COLO829 (cell line): ENCODE results near the gene DNMT1.

Experiments
- DNase-seq: peaks from one replicate; pipeline ENCODE4 v3.0.0; 2012; ENCODE audit warnings: low spot score

The DNMT1 gene

DNA sequence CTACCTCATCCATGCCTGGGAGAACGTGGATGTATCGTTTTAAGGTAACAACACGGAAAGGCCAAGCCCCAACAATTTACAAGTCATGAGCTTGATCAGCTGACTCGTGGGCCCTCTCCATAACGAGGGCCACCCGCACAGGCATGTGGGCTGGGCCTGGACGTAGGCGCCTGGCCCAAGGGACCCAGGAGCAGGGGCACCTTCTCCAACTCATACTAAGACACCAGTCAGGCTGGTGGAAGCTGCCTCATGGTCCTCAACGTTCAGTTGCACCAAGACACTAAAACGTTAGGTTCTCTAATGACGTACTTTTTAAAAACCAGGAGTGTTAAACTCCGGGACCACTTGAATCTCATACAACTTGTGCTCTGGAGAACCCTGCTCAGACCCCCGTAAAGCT, 53.3 kb downstream of the DNMT1 start:
- no peak for DNase-seq

DNA sequence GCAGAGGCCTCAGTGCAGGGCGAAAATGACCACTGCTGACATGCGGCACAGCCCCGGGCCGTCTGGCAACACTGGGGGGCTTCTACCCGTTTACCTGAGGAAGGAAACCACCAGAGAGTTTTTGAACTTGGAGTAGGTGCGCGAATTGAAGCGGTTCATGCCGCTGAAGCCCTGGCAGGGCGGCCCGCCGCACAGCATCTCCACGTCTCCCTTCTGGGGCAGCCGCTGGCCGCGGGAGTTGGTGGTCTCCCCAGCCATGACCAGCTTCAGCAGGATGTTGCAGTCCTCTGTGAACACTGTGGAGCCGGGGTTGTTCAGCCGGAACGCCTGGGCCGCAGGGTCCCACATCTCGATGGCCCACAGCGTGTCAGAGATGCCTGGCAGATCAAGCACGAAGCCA, 54.8 kb downstream of the DNMT1 start:
- no peak for DNase-seq

DNA sequence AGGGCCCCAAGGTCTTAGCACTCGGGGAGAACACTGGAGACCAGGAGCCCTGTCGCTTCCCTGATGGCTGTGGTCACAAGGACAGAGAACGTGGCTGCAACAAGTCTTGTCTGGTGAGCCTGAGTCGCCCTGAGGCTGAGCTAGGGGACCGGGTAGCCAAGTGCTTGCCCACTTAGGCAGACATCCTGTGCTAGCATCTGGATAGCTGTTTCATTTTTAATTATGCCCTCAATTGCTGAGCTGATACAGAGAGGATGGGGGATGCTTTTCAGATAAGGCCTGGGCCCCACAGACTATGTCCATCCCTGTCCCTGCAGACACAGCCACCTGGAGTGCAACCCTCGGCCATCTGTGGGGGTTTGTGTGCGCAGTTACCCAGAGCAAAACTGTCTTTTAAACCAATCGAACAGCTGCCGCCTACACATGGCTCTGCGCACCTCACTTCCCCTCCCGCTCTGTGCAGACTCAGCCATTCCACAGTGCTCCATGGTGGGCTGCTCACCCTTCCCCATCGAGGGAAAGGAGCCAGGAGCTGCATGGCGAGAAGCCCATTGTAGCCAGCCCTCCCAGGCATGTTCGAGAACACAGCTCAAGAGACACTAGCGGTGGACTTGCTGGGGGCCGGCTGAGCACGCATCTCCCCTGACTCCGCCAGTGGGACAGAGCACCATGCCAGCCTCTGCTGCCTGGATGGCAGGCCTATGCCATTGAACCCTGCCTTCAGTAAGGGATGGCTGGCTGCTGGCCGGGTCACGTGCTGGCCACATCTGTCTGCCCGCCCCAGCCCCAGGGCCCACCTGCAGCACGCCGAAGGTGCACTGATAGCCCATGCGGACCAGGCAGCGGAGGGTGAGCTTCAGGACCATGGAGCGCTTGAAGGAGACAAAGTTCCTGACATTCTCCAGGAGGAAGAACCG, 55.6 kb downstream of the DNMT1 start:
- no peak for DNase-seq

GRCh38 chr19:10137751-10138682, 56.7 kb downstream of the DNMT1 start:
- no peak for DNase-seq

DNA sequence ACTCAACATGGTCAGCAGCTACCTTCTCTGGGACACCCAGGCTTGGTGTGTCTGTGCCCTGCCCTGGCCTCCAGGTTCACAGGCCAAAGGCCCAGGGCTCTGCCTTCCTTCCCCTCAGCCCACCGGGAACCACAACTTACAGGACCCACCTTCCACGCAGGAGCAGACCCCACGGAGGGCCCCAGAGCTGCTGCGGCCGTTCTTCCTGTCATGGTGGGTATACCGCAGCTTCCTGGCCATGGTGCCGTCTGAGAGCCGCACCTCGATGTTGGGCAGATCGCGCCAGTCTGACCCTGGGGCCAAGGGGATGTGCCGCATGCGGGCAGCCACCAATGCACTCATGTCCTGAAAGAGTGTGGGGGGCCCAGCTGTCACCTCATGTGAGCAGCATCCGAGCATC, 57.8 kb downstream of the DNMT1 start:
- no peak for DNase-seq

- no peak for DNase-seq
Measured at GRCh38 chr19:10135551-10136334, 59.0 kb downstream of the DNMT1 start.

GRCh38 chr19:10134040-10134439, 60.7 kb downstream of the DNMT1 start:
- no peak for DNase-seq

- no peak for DNase-seq
Measured at GRCh38 chr19:10133596-10133995, 61.2 kb downstream of the DNMT1 start.

DNA sequence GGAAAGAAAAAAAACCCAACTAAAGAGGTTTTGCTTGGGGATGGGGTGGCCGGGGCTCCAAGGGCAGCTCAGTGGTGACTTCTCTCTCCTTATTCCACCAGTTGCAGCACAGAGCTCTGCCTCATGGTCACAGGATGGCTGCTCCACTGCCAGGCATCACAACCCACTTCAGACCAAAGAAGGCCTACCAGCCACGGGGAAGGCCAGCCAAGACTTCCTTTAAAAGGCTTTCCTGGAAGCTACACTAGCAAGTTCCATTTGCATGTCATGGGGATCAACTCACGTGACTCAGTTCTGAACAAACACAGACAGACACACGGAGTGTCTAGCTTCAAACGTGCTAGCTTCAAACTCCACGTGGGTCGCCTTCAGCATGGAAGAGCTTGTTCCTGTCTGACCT, 61.8 kb downstream of the DNMT1 start:
- no peak for DNase-seq

DNA sequence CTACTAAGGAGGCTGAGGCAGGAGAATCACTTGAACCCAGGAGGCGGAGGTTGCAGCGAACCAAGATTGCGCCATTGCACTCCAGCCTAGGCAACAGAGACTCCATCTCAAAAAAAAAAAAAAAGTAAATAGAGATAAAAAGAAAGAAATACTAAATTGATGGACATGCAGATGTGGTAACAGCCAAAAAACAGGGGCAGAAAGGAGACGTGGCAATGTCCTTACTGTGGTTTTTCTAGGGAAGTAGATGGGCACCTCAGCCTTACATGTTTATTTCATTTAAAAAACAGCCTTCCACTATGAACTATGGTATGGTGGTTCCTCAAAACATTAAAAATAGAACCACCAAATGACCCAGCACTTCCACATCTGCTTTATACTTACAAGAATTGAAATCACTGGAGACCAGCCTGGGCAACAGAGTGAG, 68.5 kb downstream of the DNMT1 start:
- no peak for DNase-seq

DNA sequence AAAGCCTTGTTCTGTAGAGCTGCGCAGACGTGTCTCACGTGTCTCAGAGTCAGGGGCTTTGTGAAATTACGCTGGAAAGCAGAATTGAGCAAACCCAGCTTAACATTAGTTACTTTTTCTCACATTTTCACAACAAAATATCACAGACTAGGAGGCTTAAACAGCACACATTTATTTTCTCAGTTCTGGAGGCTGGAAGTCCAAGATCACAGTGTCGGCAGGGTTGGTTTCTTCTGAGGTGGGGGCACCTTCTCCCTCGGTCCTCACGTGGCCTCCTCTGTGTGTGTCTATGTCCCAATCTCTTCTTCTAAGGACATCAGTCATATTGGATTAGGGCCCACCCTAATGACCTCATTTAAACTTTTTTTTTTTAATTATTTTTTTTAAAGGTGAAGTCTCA, 70.3 kb downstream of the DNMT1 start:
- no peak for DNase-seq

DNA sequence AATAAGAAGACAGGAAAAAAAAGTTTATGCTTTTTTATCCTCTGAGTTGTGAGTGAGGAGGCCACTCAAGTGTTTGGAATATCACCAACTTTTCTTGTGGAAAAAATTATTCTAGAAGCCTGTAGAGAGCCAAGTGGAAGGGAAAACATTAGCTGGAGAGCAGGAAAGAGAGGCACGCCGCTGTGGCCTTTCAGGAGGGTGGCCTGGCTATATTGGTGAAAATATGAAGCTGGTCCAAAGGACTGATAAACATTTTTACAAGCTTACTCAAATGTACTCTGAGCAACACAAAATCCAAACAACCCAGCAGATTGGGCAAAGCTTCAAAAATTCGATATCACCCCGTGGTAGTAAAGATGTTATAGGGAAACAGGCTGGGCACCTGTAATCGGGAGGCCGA, 72.7 kb downstream of the DNMT1 start:
- no peak for DNase-seq

DNA sequence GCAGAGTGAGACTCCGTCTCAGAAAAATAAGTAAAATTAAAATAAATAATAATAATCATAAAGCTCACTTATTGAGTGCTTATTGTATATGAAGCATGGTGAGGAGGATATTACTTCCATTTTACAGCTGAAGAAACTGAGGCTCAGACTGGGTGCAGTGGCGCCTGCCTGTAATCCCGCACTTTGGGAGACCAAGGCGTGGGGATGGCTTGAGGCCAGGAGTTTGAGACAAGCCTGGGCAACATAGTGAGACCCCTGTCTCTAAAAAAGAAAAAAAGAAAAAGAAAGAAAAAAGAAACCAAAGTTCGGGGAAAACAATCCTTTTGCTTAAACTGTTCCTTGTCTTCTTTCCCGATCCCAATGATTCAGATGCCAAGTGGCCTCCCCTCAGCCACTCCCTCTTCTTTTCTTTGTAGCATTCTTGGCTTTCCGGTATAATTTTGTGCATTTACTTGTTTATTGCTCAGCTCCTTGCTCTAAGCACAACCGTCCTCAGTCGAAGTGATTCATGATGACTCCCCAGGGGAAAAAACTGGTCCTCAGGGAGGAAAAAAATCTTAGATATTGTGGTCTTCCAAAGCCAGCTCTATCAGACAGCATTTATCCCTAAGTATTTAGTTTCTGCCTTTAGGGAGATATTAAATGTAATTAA, 74.1 kb downstream of the DNMT1 start:
- DNase-seq = peak; percentile 63

GRCh38 chr19:10118960-10119359, 75.8 kb downstream of the DNMT1 start:
- DNase-seq = no peak

GRCh38 chr19:10116866-10117616, 77.7 kb downstream of the DNMT1 start:
- DNase-seq = no peak

DNA sequence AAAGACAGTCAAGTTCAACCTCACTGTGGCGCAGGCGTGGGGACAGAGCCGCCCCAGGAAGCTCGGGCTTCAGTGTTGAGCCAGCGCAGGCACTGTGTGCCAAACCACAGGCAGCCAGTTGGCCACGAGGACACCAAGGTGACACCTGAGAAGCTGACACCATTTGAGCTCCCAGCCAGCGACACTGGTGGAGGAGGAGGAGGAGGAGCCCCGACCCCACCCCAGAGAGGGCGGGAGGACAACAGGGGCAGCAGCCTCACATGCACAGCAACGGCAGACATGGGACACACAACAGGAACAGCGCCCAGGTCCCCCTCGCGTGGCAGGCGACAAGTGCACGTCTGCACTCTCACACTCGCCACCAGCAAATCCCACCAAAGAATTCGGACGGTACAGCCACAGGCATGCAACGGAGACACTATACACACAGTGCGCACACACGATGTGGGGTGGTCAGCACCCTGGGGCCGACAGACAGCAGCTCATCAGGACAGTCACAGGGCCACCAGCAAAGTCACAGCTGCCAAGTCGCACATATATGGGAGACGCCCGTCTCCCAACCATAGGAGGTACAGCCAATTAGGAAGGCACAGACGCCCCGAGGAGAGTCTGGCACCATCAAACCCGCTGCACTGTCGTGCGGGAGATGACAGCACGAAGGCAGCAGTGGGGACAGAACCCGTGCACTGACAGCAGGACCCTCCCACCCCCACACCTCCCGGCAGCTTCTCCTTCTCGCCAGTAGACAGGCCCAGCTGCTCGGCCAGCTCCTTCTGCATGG, 78.5 kb downstream of the DNMT1 start:
- no peak for DNase-seq

GRCh38 chr19:10115392-10116084, 79.2 kb downstream of the DNMT1 start:
- DNase-seq = no peak

DNA sequence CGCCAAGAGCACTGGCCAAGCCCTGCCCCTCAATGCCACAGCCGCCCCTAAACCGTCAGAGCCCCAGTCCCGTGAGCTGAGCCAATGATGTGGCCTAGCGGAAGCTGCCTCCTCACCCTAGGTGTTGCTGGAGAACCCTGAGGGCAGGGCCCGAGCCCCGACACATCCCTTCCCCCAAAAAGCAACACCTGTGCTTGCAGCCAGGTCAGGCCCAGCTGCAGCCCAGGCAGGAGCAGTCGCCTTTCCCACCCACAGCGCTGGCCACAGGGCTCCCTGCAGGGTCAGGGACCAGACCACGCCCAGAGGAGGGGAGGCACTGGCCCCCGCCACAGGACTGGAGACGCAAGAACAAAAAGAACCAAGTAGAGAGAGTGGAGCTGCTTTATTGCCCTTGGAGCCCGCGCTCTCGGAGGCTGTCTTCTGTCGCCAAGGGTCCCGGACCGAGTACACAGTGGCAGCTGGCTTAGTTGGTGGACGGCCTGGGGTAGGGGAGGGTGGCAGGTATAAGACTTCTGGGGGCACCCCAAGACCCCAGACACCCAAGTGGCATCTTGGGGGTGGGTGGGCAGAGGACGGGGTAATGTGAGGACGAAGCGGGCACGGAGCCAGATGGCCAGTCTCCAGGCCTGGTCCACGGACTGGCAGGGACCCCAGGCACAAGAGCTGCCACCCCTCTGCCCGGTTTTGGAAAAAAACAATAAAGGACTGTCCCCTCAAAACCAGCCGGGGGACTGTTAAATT, 79.9 kb downstream of the DNMT1 start:
- DNase-seq = no peak
